Endothelial cell of umbilical vein (primary cell): ENCODE results near the gene C15orf61. TPM values are rescaled to one million over a fixed set of nuclear protein-coding genes. Genes with fewer than 3 reads are reported as not detected.

Source experiments
- BruUV-seq: library from RNA; stranded (reverse); fragments of 400-500 nt; replicated peaks from 2 replicates; lab custom pipeline; 2021; lab: Mats Ljungman, UMichigan
- CTCF ChIA-PET: fragments of 300-600, 350-600 bp; sonication (Branson Sonifier 250); formaldehyde crosslinking; loops from one replicate; lab custom pipeline; 2021; ENCODE audit warnings: antibody characterized with exemption, inconsistent platforms; lab: Charles Lee
- POLR2A ChIA-PET: fragments of 300-600, 350-600 bp; sonication (Branson Sonifier 250); formaldehyde crosslinking; loops from one replicate; lab custom pipeline; 2021; ENCODE audit warnings: antibody characterized with exemption, inconsistent platforms; lab: Charles Lee
- DNase-seq: peaks from one replicate; pipeline ENCODE4 v3.0.0-alpha.2; 2011; ENCODE audit warnings: low read depth, low spot score
- FAIRE-seq: peaks from 2 replicates; lab custom pipeline; 2011; peaks lifted over from hg19 to GRCh38; lab: Jason Lieb, UNC
- H2AFZ ChIP-seq: 2 replicates; pipeline ENCODE4 v1.6.0; 2012; ENCODE audit warnings: low read depth, low read length, control low read depth, inconsistent platforms
- H3K27ac ChIP-seq: 2 replicates; pipeline ENCODE4 v1.5.1; 2011; ENCODE audit warnings: low read depth, mild to moderate bottlenecking, control low read depth, low read length, moderate library complexity; ENCODE audit not compliant: insufficient read depth
- H3K27me3 ChIP-seq, 2 experiments: 2 replicates each; pipeline versions ENCODE4 v1.6.0 to v1.6.1; 2011; ENCODE audit warnings: low read length in 2 of 2, mixed read lengths in 1 of 2; ENCODE audit not compliant: control insufficient read depth in 2 of 2, insufficient read depth in 2 of 2
- H3K36me3 ChIP-seq, 2 experiments: 2 replicates in 1 of 2; 3 replicates in 1 of 2; pipeline ENCODE4 v1.5.1; 2011; ENCODE audit warnings: low read length in 2 of 2, mild to moderate bottlenecking in 1 of 2, moderate library complexity in 1 of 2; ENCODE audit not compliant: control insufficient read depth in 2 of 2, insufficient read depth in 2 of 2; ENCODE audit errors: extremely low read depth in 1 of 2
- H3K4me1 ChIP-seq: 3 replicates; pipeline ENCODE4 v1.5.1; 2011; ENCODE audit warnings: mild to moderate bottlenecking, low read length; ENCODE audit not compliant: control insufficient read depth, insufficient read depth; ENCODE audit errors: extremely low read depth
- H3K4me2 ChIP-seq: 2 replicates; pipeline ENCODE4 v1.6.1; 2011; ENCODE audit warnings: low read length, control low read depth, mixed read lengths; ENCODE audit not compliant: insufficient read depth
- H3K4me3 ChIP-seq, 3 experiments: fragments of 200-600 bp in 1 of 3; sonication (generic), shearing (Covaris generic) in 1 of 3; replicated peaks in 1 of 3; 2 replicates each; pipeline ENCODE4 v1.5.1; 2011 to 2016; ENCODE audit warnings: control low read depth in 3 of 3, low read length in 3 of 3, mild to moderate bottlenecking in 2 of 3, inconsistent platforms in 1 of 3, low read depth in 1 of 3, moderate library complexity in 1 of 3; ENCODE audit not compliant: insufficient read depth in 1 of 3
- H3K79me2 ChIP-seq: 2 replicates; pipeline ENCODE4 v1.6.0; 2012; ENCODE audit warnings: low read length, inconsistent platforms; ENCODE audit not compliant: control insufficient read depth, insufficient read depth
- H3K9ac ChIP-seq: replicated peaks from 2 replicates; pipeline ENCODE3; 2011; ENCODE audit warnings: low read length, control low read depth; ENCODE audit not compliant: insufficient read depth; ENCODE audit errors: extremely low read depth
- H3K9me1 ChIP-seq: replicated peaks from 3 replicates; pipeline ENCODE4 v1.6.0; 2011; ENCODE audit warnings: mild to moderate bottlenecking, low read length; ENCODE audit not compliant: control insufficient read depth, insufficient read depth; ENCODE audit errors: extremely low read depth
- H3K9me3 ChIP-seq: replicated peaks from 2 replicates; pipeline ENCODE4 v1.5.1; 2012; ENCODE audit warnings: low read length, inconsistent platforms; ENCODE audit not compliant: control insufficient read depth, insufficient read depth
- H4K20me1 ChIP-seq: replicated peaks from 2 replicates; pipeline ENCODE3; 2011; ENCODE audit warnings: mild to moderate bottlenecking, low read length; ENCODE audit not compliant: control insufficient read depth, insufficient read depth; ENCODE audit errors: extremely low read depth
- CTCF ChIP-seq, 2 donors: IDR thresholded peaks; 1 replicate in 1 of 2; 2 replicates in 1 of 2; pipeline ENCODE4 v1.5.1; 2011; ENCODE audit warnings: low read length in 2 of 2, mild to moderate bottlenecking in 2 of 2, moderate library complexity in 2 of 2, control low read depth in 1 of 2, inconsistent platforms in 1 of 2, low read depth in 1 of 2; ENCODE audit not compliant: insufficient read depth in 1 of 2; ENCODE audit errors: extremely low read depth in 1 of 2
- EZH2 ChIP-seq: IDR thresholded peaks from 2 replicates; pipeline ENCODE4 v1.6.1; 2012; ENCODE audit warnings: borderline replicate concordance, low read depth, mild to moderate bottlenecking, moderate library complexity, low read length, inconsistent platforms; ENCODE audit not compliant: severe bottlenecking
- FOS ChIP-seq: IDR thresholded peaks from 2 replicates; pipeline ENCODE4 v1.6.1; 2011; ENCODE audit warnings: mild to moderate bottlenecking, low read length, moderate library complexity, borderline replicate concordance; ENCODE audit not compliant: insufficient read depth
- JUN ChIP-seq: IDR thresholded peaks from 2 replicates; pipeline ENCODE4 v1.6.1; 2011; ENCODE audit warnings: borderline replicate concordance, low read depth; ENCODE audit not compliant: insufficient read length, insufficient read depth
- MYC ChIP-seq: IDR thresholded peaks from one replicate; pipeline ENCODE4 v1.6.1; 2011; ENCODE audit warnings: mild to moderate bottlenecking, low read depth, low read length
- POLR2A ChIP-seq: IDR thresholded peaks from 2 replicates; pipeline ENCODE4 v1.6.1; 2012; ENCODE audit warnings: low read depth, mild to moderate bottlenecking, control low read depth, low read length
- POLR2AphosphoS5 ChIP-seq: IDR thresholded peaks from 2 replicates; pipeline ENCODE4 v1.6.1; 2012; ENCODE audit warnings: low read depth, mild to moderate bottlenecking, control low read depth, low read length, moderate library complexity; ENCODE audit not compliant: insufficient read depth
- dilution Hi-C: fragments of 300-500 bp; cut with MboI; formaldehyde crosslinking; loops from one replicate; pipeline ENCODE4 v1.15.0; 2019; ENCODE audit warnings: low sequenced_read_pairs; ENCODE audit not compliant: extremely low pct_ligation_motif_present
- intact Hi-C: fragments of 100-400 bp; cut with micrococcal nuclease; formaldehyde crosslinking; loops from one replicate; pipeline ENCODE4 v1.10.0; 2022
- polyA plus RNA-seq, 4 experiments: library from polyadenylated mRNA; depleted of rRNA in 3 of 4; stranded (reverse) in 3 of 4; unstranded in 1 of 4; fragments of >200 nt; gene quantifications; 2 replicates each; pipeline versions ENCODE4 v1.2.1 to v1.2.3, GENCODE V29; 2011 to 2012; ENCODE audit warnings: missing spikeins in 1 of 4
- total RNA-seq: library from RNA; stranded (reverse); gene quantifications from 2 replicates; pipeline ENCODE4 v1.2.3, GENCODE V29; 2021

C15orf61 gene
- total and polyA plus RNA-seq, 2 donors (not counting 3 experiments of a cell fraction or from before 2014, with no cell fraction given): 3.2 to 4.1 TPM

DNA sequence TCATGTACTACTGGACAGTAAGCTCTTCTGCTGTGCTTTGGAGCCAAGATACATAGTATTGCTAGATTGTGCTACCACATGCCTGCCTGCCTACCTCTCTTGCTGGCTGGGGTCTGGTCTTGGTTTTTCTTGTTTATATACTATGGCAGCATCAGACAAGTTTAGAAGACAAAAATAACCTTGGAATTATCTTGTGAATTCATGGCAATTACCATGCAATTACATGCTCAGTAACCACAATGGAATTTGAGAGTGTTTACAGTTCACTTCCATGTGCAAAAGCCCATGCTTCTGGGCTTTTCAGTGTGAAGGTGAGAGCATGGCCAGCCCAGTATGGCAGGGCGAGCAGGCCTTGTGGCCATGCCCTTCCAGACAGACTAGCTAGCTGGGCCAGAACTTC is 48.0 kb upstream of the C15orf61 start:
- Histone ChIP-seq H3K27me3 (no peaks in the 10 kb centered on the region), H3K27ac (no peak overlapping the region), H3K4me2 (no peak overlapping the region), H3K9me1 (no peaks in the 10 kb centered on the region), H3K9me3 (no peaks in the 10 kb centered on the region), H3K36me3 (no peaks in the 10 kb centered on the region), H3K9ac (no peak overlapping the region), H4K20me1 (no peaks in the 10 kb centered on the region), H3K4me3 (no peak overlapping the region), H2AFZ (no peak overlapping the region), H3K79me2 (no peaks in the 10 kb centered on the region), H3K4me1 (no peaks in the 10 kb centered on the region)
- intact Hi-C loops: no loop called here
- CTCF ChIA-PET: no interaction called here
- no peak for TF ChIP-seq EZH2
- no peak for TF ChIP-seq FOS
- no peak for TF ChIP-seq POLR2A
- no peak for TF ChIP-seq CTCF (IDR thresholded peaks at IDR 0.05; ENCODE audit: extremely low read depth in 1 of 2, insufficient read depth in 1 of 2, low read depth in 1 of 2, low read length in 2 of 2)
- TF ChIP-seq JUN: no peak
- no peak for TF ChIP-seq MYC
- TF ChIP-seq POLR2AphosphoS5: no peak
- DNase-seq (no peak), FAIRE-seq (no peak)
- POLR2A ChIA-PET: no interaction called here
- no TSS peak for BruUV-seq
- dilution Hi-C loops: no loop called here
